ENCODE measurements around the gene CLTRN. TPM values are rescaled to one million over a fixed set of nuclear protein-coding genes. Genes with fewer than 3 reads are reported as not detected.

The CLTRN gene
- total RNA-seq, 4 donors from 2014 or later = 0.88 TPM; not detected in 3

DNA sequence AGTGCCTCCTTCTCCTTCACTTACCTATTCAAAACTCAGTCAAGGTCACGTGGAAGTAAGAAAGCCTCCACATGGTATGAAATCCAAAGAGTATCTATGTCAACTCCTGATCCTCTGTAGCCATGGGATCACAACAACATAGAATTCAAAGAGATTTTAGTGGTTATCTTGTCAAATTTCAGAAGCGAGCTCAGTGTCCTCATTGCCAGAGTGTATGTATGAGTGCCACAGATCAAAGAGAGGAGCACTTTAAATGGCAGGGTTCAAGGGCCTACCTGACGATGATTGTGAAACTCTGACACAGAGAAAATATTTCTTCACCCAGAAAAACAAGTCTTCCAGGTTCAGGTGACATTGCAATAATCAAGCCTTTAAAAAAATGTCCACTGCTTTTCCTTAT lies 62.7 kb downstream of the CLTRN start:
- no peak for ATAC-seq (ENCODE audit: low FRiP score)
- no peak for DNase-seq (ENCODE audit: low spot score)
- TF ChIP-seq, protein P1, sequence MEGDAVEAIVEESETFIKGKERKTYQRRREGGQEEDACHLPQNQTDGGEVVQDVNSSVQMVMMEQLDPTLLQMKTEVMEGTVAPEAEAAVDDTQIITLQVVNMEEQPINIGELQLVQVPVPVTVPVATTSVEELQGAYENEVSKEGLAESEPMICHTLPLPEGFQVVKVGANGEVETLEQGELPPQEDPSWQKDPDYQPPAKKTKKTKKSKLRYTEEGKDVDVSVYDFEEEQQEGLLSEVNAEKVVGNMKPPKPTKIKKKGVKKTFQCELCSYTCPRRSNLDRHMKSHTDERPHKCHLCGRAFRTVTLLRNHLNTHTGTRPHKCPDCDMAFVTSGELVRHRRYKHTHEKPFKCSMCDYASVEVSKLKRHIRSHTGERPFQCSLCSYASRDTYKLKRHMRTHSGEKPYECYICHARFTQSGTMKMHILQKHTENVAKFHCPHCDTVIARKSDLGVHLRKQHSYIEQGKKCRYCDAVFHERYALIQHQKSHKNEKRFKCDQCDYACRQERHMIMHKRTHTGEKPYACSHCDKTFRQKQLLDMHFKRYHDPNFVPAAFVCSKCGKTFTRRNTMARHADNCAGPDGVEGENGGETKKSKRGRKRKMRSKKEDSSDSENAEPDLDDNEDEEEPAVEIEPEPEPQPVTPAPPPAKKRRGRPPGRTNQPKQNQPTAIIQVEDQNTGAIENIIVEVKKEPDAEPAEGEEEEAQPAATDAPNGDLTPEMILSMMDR (IDR thresholded peaks at IDR 0.05) = no peak

DNA sequence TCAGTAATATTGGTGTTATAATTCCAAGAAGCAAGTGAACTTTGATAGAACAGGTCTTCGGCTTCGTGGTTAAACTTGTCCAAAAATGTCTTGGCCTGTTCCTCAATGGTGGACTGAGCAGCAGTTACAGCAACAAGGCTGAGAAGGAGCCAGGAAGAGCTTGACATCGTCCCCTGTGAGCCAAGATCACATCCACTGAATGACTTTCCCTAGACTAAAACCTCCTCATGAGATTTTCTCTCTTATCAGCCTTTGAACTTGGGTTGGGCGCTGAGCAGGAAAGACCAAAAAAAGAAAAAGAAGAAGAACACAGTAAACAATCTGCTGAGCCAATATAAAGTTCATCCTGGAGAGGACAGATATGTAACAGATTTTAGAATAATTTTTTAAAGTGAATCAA lies 63.9 kb downstream of the CLTRN start, which contains the start of gene ACE2:
Gene ACE2, minus strand, starts transcription at position 216 of the 400 bp plus-strand sequence. Its CDS starts 49 bp downstream, at position 167.
- no peak for ATAC-seq (ENCODE audit: low FRiP score)
- TF ChIP-seq, protein P1 (IDR thresholded peaks at IDR 0.05) = no peak
- DNase-seq (ENCODE audit: low spot score) = no peak

DNA sequence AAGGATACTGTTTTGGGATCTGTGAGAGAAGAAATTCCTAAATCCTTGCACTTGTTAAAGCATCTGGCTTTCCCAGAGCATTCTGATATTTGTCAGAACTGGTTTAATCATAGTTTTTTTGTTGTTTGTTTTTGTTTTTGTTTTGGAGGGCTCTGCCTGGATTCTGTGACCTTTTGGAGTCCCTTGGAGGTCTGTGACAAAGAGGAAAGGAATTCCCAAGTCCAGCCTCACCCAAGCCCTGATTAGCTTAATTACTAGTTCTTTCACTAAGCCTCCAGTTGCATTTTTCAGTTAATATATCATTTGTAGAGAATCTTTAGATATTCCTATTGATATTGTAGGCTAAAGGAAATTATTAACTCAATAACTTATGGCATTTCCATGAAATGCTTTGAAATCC lies 64.6 kb downstream of the CLTRN start:
- no peak for DNase-seq (ENCODE audit: low spot score)
- TF ChIP-seq, protein P1 (IDR thresholded peaks at IDR 0.05) = no peak
- ATAC-seq (ENCODE audit: low FRiP score) = no peak

DNA sequence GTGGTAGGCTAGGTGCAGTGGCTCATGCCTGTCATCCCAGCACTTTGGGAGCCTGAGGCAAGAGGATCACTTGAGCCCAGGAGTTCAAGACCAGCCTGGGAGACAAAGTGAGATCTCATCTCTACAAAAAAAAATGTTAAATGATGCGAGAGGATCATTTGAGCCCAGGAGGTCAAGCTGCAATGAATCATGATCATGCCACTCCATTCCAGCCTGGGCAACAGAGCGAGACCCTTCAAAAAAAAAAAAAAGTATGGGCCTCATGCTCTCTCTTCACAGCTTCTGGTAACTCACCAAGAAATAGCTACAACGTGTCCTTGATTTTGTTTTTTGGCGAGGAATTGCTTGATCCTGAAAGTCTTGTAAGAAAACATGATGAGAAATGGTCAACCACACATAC lies 65.1 kb downstream of the CLTRN start:
- no peak for ATAC-seq (ENCODE audit: low FRiP score)
- TF ChIP-seq, protein P1 (IDR thresholded peaks at IDR 0.05) = no peak
- no peak for DNase-seq (ENCODE audit: low spot score)

DNA sequence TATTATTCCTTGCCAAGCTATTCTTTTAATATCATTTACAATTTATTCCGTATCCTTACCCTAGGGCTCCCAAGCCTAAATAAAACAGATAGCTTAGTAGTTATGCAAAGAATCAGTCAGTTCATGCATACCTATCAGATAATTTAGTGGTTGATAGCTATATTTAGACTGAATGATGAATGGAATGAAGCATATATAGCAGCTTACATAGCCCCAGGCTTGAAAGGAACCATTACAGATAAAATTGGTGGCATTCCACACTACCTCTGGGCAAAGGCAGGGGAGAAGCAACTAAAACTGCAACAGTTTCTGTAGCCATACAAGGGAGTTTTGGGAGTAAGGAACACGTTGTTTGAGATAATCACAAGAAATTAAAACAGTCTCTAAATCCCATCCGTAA lies 66.6 kb downstream of the CLTRN start:
- no peak for DNase-seq (ENCODE audit: low spot score)
- no peak for ATAC-seq (ENCODE audit: low FRiP score)
- TF ChIP-seq, protein P1 (IDR thresholded peaks at IDR 0.05) = no peak

DNA sequence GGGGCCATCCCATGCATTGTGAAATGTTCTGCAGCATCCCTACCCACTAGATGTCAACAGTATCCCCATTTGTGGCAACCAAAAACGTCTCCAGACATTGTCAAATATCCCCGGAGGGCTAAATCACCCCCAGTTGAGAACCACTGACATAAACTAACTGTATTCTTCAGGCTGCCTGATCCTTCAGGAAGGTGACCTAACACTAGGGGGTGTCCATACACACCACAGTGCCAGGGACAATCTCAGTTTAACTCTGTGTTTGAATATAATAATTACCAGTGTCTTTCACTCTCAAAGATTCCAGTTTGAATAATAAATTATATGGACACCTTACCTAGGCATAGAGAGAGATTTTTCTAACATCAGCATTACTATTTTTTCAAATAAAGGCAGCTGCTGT lies 70.2 kb downstream of the CLTRN start:
- TF ChIP-seq, protein P1 (IDR thresholded peaks at IDR 0.05) = no peak
- DNase-seq (ENCODE audit: low spot score) = no peak
- ATAC-seq (ENCODE audit: low FRiP score) = no peak

DNA sequence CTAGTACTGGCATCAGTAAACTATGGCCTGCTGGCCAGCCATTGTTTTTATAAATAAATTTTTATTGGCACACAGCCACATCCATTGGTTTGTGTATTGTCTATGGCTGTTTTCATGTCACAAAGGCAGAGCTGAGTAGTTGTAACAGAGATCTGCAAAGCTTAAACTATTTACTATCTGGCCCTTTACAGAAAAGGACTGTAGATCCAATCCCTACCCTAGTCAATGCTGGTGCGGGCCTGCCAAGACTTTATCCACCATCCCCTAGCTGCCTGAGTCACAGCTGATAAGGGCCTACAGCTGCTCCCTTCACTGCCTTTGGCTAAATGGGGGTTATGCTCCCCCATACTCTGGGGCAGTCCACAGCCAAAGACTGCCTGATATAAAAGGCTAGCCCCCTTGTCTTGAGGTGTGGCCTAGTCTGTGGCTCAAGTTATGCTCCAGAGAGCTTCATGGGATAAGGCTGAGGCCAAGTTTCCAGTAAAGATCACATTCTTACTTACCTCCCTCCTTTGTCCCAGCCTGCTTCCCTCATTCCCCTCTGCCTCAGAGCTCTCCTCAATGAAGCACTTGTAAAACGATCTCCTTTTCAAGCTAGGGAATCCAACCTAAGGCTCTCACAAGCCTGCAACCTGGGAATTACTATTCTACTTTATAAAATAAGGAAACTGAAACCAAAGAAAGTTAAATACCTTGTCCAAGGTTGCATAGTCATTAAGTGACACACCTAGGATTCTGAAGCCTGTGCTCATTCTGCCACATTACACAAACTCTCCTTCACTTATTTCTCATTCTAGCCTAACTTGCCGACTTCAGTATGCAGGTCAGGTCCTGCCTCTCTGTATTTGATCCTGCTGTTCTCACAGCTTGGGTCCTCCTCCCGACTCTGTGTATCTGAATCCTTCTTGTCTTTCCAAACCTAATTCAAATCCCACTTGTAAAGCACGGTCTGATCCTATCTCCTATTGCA lies 84.5 kb downstream of the CLTRN start:
- TF ChIP-seq, protein P1 (IDR thresholded peaks at IDR 0.05) = no peak
- ATAC-seq (ENCODE audit: low FRiP score) (no peak), DNase-seq (ENCODE audit: low spot score) (no peak)
